Measurements from ENCODE around the gene BOD1L1. TPM values are rescaled to one million over a fixed set of nuclear protein-coding genes. Genes with fewer than 3 reads are reported as not detected.

Gene BOD1L1
- total RNA-seq, 2 experiments from 2014 or later = 32.2 to 34.8 TPM

GRCh38 chr4:13521047-13521446, 106.5 kb downstream of the BOD1L1 start:
- Mint-ChIP-seq H3K4me1 (peaks cover 3% of the 10 kb centered on the region), H3K4me3 (no peak overlapping the region), H3K36me3 (ENCODE audit: low read depth) (peaks cover 7% of the 10 kb centered on the region), H3K27ac (no peak overlapping the region), H3K9me3 (peaks cover 6% of the 10 kb centered on the region), H3K27me3 (peaks cover 70% of the 10 kb centered on the region)
- CTCF ChIA-PET = no interaction called here
- DNase-seq = no peak
- POLR2A ChIA-PET = interaction anchor here (0.7 kb wide), 1 partner anchor 16 kb away, joined by 3 read pairs; no protein-coding TSS in a partner anchor

Other genes starting within 250 kb of the BOD1L1 start
- 10 to 100 TPM; 18.5 TPM for gene RAB28, start 143.4 kb downstream of the BOD1L1 start, total RNA-seq
- not detected for gene NKX3-2, start 83.2 kb downstream of the BOD1L1 start, total RNA-seq

Measured in activated CD4-positive, alpha-beta memory T cell treated with anti-CD3 and anti-CD28 coated beads, Interleukin-2, amount 10 ng/mL, durations not matched to agents 7 days and 5 days (primary cell).